ENCODE results near the gene IL33. TPM values are rescaled to one million over a fixed set of nuclear protein-coding genes. Genes with fewer than 3 reads are reported as not detected.

The IL33 gene, protein sequence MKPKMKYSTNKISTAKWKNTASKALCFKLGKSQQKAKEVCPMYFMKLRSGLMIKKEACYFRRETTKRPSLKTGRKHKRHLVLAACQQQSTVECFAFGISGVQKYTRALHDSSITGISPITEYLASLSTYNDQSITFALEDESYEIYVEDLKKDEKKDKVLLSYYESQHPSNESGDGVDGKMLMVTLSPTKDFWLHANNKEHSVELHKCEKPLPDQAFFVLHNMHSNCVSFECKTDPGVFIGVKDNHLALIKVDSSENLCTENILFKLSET
- polyA plus RNA-seq (not detected in 2 replicates), polyA minus RNA-seq (not detected in 2 replicates)

- H3K36me3 ChIP-seq (ENCODE audit: insufficient read depth, low read length) = no peaks in the 10 kb centered on the region
- H3K27ac ChIP-seq (ENCODE audit: low read length) = no peak within 1 kb of the TSS
- no peak within 1 kb of the TSS for H3K4me3 ChIP-seq (ENCODE audit: low read length)
- no peaks in the 10 kb centered on the region for H3K9me3 ChIP-seq (ENCODE audit: low read length)
- no peaks in the 10 kb centered on the region for H3F3A ChIP-seq (ENCODE audit: insufficient read depth, low read length, poor library complexity, severe bottlenecking)
- no peak within 1 kb of the TSS for H3K9ac ChIP-seq (ENCODE audit: low read length)
- no peaks in the 10 kb centered on the region for H3K27me3 ChIP-seq (ENCODE audit: insufficient read depth, low read depth, low read length)
- H3K9me2 ChIP-seq (ENCODE audit: insufficient read depth, low read length) = no peaks in the 10 kb centered on the region
- H3K4me2 ChIP-seq (ENCODE audit: low read length) = no peak within 1 kb of the TSS
- no peaks in the 10 kb centered on the region for H3K79me2 ChIP-seq (replicated peaks; ENCODE audit: insufficient read depth, low read length)
- no peaks in the 10 kb centered on the region for H4K20me1 ChIP-seq (ENCODE audit: insufficient read depth)
- no peak within 1 kb of the TSS for H2AFZ ChIP-seq (ENCODE audit: low read depth, low read length)
- TF ChIP-seq POLR2AphosphoS5 (IDR thresholded peaks at IDR 0.05) (no peak), MXI1 (conservative IDR thresholded peaks at IDR 0.05; ENCODE audit: poor library complexity, severe bottlenecking) (no peak), TAF1 (IDR thresholded peaks at IDR 0.05; ENCODE audit: low read depth) (no peak), SMC3 (conservative IDR thresholded peaks at IDR 0.05; ENCODE audit: poor library complexity) (no peak), EZH2 (IDR thresholded peaks at IDR 0.05; ENCODE audit: borderline replicate concordance, insufficient read depth, low read length, poor library complexity, severe bottlenecking) (no peak), RAD21 (conservative IDR thresholded peaks at IDR 0.05) (no peak), EP300 (conservative IDR thresholded peaks at IDR 0.05; ENCODE audit: poor library complexity, severe bottlenecking) (no peak)
- TF ChIP-seq, protein P1, sequence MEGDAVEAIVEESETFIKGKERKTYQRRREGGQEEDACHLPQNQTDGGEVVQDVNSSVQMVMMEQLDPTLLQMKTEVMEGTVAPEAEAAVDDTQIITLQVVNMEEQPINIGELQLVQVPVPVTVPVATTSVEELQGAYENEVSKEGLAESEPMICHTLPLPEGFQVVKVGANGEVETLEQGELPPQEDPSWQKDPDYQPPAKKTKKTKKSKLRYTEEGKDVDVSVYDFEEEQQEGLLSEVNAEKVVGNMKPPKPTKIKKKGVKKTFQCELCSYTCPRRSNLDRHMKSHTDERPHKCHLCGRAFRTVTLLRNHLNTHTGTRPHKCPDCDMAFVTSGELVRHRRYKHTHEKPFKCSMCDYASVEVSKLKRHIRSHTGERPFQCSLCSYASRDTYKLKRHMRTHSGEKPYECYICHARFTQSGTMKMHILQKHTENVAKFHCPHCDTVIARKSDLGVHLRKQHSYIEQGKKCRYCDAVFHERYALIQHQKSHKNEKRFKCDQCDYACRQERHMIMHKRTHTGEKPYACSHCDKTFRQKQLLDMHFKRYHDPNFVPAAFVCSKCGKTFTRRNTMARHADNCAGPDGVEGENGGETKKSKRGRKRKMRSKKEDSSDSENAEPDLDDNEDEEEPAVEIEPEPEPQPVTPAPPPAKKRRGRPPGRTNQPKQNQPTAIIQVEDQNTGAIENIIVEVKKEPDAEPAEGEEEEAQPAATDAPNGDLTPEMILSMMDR (IDR thresholded peaks at IDR 0.05; ENCODE audit: poor library complexity, severe bottlenecking) = no peak
- TF ChIP-seq, protein P2, sequence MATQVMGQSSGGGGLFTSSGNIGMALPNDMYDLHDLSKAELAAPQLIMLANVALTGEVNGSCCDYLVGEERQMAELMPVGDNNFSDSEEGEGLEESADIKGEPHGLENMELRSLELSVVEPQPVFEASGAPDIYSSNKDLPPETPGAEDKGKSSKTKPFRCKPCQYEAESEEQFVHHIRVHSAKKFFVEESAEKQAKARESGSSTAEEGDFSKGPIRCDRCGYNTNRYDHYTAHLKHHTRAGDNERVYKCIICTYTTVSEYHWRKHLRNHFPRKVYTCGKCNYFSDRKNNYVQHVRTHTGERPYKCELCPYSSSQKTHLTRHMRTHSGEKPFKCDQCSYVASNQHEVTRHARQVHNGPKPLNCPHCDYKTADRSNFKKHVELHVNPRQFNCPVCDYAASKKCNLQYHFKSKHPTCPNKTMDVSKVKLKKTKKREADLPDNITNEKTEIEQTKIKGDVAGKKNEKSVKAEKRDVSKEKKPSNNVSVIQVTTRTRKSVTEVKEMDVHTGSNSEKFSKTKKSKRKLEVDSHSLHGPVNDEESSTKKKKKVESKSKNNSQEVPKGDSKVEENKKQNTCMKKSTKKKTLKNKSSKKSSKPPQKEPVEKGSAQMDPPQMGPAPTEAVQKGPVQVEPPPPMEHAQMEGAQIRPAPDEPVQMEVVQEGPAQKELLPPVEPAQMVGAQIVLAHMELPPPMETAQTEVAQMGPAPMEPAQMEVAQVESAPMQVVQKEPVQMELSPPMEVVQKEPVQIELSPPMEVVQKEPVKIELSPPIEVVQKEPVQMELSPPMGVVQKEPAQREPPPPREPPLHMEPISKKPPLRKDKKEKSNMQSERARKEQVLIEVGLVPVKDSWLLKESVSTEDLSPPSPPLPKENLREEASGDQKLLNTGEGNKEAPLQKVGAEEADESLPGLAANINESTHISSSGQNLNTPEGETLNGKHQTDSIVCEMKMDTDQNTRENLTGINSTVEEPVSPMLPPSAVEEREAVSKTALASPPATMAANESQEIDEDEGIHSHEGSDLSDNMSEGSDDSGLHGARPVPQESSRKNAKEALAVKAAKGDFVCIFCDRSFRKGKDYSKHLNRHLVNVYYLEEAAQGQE (IDR thresholded peaks at IDR 0.05; ENCODE audit: borderline replicate concordance) = no peak
Observed at GRCh38 chr9:6215562-6215961, at the start of gene IL33. Gene IL33 (plus strand): TSS chr9:6215807. CDS start chr9:6241695, 25,888 bp downstream.

GRCh38 chr9:6171667-6172066 lies 43.9 kb upstream of the IL33 start:
- H3K4me2 ChIP-seq (ENCODE audit: low read length) = no peak overlapping the region
- no peaks in the 10 kb centered on the region for H3K79me2 ChIP-seq (replicated peaks; ENCODE audit: insufficient read depth, low read length)
- no peaks in the 10 kb centered on the region for H4K20me1 ChIP-seq (ENCODE audit: insufficient read depth)
- H3K9me3 ChIP-seq (ENCODE audit: low read length) = peaks cover 6% of the 10 kb centered on the region
- no peak overlapping the region for H2AFZ ChIP-seq (ENCODE audit: low read depth, low read length)
- H3K27me3 ChIP-seq (ENCODE audit: insufficient read depth, low read depth, low read length) = no peaks in the 10 kb centered on the region
- no peak overlapping the region for H3K4me3 ChIP-seq (ENCODE audit: low read length)
- no peaks in the 10 kb centered on the region for H3F3A ChIP-seq (ENCODE audit: insufficient read depth, low read length, poor library complexity, severe bottlenecking)
- no peaks in the 10 kb centered on the region for H3K36me3 ChIP-seq (ENCODE audit: insufficient read depth, low read length)
- TF ChIP-seq, protein P2 (IDR thresholded peaks at IDR 0.05; ENCODE audit: borderline replicate concordance) = no peak
- TF ChIP-seq, protein P1 (IDR thresholded peaks at IDR 0.05; ENCODE audit: poor library complexity, severe bottlenecking) = no peak
- no peak for TF ChIP-seq MXI1 (conservative IDR thresholded peaks at IDR 0.05; ENCODE audit: poor library complexity, severe bottlenecking)
- no peaks in the 10 kb centered on the region for H3K9me2 ChIP-seq (ENCODE audit: insufficient read depth, low read length)
- H3K27ac ChIP-seq (ENCODE audit: low read length) = no peak overlapping the region
- H3K9ac ChIP-seq (ENCODE audit: low read length) = no peak overlapping the region
